ENCODE data around the gene RBMXL3.

Gene RBMXL3

GRCh38 chrX:115233497-115234455 lies 44.6 kb downstream of the RBMXL3 start, which contains the start of gene LRCH2:
Gene LRCH2 (minus strand): TSS chrX:115234096. CDS start chrX:115234041, 55 bp downstream.
- no peak for DNase-seq

DNA sequence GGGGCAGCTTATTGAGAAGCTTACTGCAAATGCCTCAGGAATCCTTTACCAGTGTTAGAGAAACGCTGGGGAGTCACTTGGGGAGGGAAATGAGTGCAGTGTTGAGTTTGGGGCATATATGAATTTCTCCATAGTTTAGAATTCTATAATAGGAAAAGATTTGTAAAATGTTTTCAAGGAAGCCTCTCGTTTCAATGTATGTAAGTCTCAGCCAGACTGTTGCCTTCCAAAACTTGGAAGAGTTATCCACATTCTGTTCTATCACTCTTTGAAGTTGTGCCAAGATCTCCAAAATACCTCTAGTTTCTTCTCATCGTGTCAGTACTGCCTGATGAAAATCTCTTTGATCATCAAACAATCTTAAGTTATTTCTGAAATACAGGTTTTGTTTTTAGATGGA lies 45.3 kb downstream of the RBMXL3 start:
- DNase-seq: no peak

DNA sequence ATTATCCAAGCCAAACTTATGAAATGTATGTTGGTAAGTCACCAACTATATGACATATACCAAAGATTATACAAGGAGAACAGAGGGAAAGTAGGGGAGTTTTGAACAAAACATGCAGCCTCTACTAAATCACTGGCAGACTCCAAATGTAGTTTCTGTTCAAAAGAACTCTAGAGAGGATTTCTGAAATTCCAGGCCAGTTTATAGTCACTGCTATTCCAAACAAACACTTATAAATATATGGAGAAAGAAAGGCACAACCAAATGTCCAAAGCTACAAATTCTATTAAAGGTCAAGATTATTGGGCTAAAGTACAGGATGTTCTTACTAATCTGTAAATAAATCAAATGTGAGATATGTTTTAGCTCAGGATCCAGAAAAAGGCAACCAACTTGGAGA lies 47.4 kb downstream of the RBMXL3 start:
- DNase-seq: no peak

DNA sequence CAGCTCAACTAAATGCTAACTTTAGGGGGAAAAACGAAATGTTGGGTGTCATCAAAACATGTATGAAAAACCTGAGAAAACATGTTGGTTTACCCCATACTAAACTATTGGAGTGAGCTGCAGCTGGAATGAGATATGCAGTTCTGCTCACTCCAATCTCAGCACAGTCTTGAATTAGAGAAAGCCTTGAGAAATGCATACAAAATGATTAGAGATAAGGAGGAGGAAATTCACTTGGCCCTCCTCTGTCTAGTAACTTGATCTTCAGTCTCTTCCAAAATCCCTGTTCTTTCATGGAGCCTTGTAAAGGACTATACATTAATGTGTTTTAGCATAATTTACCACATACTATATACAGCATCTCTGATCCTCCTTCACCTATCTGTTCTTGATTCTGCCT lies 47.8 kb downstream of the RBMXL3 start:
- no peak for DNase-seq

All from SHP77 treated with DMSO at 0.1 percent for 48 hours (cell line).